ENCODE measurements around the gene PAX8.

DNA sequence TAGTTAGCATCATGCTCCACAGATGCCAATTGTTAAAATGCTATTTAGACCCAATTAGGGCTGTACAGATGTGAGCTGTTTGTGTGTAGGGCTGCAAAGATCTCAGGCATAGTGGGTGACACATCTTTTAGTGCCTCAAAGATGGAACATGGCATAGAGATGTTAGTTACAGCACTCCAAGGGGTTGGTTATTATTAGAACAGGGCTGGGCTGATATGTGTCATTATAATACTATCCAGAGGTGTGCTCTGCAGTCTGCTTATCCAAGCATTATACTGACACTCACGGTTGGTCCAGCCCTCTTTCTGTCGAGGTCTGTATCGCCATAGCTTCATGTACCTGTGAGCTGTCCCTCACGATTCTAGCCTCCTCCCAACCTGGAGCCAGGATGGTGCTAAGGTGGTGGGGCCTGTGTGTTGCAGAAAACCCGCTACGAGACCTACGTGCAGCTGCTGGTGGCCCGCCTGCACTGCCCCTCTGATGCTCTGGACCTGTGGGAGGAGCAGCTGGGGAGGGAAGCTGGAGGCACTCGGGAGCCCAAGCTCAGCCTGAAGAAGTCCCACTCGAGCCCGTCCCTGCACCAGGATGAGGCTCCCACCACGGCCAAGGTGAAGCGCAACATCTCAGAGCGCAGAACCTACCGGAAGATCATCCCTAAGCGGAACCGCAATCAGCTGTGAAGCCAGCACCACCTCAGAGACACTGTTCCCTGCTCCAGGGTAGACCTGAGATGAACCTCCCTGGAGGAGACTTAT, 77.8 kb downstream of the PAX8 start:
- TF ChIP-seq, protein P1, sequence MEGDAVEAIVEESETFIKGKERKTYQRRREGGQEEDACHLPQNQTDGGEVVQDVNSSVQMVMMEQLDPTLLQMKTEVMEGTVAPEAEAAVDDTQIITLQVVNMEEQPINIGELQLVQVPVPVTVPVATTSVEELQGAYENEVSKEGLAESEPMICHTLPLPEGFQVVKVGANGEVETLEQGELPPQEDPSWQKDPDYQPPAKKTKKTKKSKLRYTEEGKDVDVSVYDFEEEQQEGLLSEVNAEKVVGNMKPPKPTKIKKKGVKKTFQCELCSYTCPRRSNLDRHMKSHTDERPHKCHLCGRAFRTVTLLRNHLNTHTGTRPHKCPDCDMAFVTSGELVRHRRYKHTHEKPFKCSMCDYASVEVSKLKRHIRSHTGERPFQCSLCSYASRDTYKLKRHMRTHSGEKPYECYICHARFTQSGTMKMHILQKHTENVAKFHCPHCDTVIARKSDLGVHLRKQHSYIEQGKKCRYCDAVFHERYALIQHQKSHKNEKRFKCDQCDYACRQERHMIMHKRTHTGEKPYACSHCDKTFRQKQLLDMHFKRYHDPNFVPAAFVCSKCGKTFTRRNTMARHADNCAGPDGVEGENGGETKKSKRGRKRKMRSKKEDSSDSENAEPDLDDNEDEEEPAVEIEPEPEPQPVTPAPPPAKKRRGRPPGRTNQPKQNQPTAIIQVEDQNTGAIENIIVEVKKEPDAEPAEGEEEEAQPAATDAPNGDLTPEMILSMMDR (conservative IDR thresholded peaks at IDR 0.05; ENCODE audit: low read depth, low read length) = no peak
- TF ChIP-seq EZH2phosphoT487 (IDR thresholded peaks at IDR 0.05; ENCODE audit: borderline replicate concordance, low read length) (no peak), EZH2 (IDR thresholded peaks at IDR 0.05; ENCODE audit: low read length, unreplicated experiment) (no peak)
